ENCODE measurements around the gene PSMC1.

Gene PSMC1

DNA sequence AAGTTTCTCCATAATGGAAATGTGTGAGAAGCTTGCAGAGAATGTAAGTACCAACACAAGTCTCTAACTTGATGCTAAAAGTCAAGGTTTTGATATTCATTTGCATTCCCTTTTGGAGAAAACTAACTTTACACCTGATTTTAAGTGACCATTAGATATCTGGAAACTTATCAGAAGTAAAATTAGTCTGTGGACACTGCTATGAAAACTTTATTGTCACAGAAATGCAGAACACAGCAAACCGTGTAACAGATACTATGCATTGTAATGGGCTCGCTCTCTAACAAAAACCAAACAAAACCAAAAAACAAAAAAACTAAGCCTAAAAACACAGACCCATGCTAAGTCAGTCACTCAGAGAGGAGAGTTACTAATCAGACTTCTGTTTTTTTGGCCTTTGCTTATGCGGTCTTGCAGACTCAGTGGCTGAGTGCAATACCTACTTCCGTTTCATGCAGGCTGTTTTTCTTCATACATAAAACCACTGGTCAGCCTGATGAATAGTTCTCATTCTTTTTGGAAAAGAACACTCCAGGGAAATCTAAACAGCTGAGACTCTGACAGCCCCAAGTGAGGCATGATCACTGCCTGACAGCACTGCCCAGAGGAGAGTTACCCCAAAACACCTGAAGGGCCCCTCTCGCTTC, 39.6 kb downstream of the PSMC1 start:
- H3K4me2 ChIP-seq (ENCODE audit: low read depth, low read length, poor library complexity, severe bottlenecking) = no peak overlapping the region
- TF ChIP-seq, protein P1, sequence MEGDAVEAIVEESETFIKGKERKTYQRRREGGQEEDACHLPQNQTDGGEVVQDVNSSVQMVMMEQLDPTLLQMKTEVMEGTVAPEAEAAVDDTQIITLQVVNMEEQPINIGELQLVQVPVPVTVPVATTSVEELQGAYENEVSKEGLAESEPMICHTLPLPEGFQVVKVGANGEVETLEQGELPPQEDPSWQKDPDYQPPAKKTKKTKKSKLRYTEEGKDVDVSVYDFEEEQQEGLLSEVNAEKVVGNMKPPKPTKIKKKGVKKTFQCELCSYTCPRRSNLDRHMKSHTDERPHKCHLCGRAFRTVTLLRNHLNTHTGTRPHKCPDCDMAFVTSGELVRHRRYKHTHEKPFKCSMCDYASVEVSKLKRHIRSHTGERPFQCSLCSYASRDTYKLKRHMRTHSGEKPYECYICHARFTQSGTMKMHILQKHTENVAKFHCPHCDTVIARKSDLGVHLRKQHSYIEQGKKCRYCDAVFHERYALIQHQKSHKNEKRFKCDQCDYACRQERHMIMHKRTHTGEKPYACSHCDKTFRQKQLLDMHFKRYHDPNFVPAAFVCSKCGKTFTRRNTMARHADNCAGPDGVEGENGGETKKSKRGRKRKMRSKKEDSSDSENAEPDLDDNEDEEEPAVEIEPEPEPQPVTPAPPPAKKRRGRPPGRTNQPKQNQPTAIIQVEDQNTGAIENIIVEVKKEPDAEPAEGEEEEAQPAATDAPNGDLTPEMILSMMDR (IDR thresholded peaks at IDR 0.05; ENCODE audit: insufficient read depth, low read length, poor library complexity, severe bottlenecking) = no peak
- TF ChIP-seq EZH2phosphoT487 (conservative IDR thresholded peaks at IDR 0.05; ENCODE audit: low read length) = no peak
- no peaks in the 10 kb centered on the region for H3K79me2 ChIP-seq (ENCODE audit: insufficient read depth, low read length)
- no peak overlapping the region for H2AFZ ChIP-seq (ENCODE audit: low read depth, low read length, severe bottlenecking)
- H3F3A ChIP-seq (ENCODE audit: insufficient read depth) = 0 out of 2 replicates have a peak, but pooled peaks cover under 1% of the 10 kb centered on the region
- H3K27ac ChIP-seq (ENCODE audit: low read depth, low read length) = no peak overlapping the region
- no peaks in the 10 kb centered on the region for H3K9me3 ChIP-seq (ENCODE audit: insufficient read depth, low read length)
- H3K4me3 ChIP-seq (ENCODE audit: insufficient read depth, low read length, poor library complexity, severe bottlenecking) = no peak overlapping the region
- no peaks in the 10 kb centered on the region for H3K9me2 ChIP-seq (replicated peaks; ENCODE audit: insufficient read depth, low read length)
- H4K20me1 ChIP-seq (ENCODE audit: low read depth, low read length) = no peaks in the 10 kb centered on the region
- H3K36me3 ChIP-seq (ENCODE audit: low read length) = no peaks in the 10 kb centered on the region; the same call in 1 of the 2 replicates
- no peak overlapping the region for H3K9ac ChIP-seq (ENCODE audit: low read length)
- no peaks in the 10 kb centered on the region for H3K27me3 ChIP-seq (ENCODE audit: low read length)

DNA sequence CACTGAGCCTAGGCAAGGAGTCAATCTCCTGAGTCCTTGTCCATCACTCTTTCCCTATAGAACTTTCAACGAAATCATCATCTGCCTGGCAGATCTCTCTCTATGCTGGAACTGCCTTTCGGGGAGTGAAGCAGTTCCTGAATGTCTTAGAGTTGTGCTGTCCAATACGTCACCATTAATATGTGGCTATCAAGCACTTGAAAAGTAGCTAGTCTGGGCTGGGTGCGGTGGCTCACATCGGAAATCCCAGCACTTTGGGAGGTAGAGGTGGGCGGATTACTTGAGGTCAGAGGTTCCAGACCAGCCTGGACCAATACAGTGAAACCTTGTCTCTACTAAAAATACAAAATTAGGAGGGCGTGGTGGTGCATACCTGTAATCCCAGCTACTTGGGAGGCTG, 40.3 kb downstream of the PSMC1 start:
- H4K20me1 ChIP-seq (ENCODE audit: low read depth, low read length) = no peaks in the 10 kb centered on the region
- TF ChIP-seq EZH2phosphoT487 (conservative IDR thresholded peaks at IDR 0.05; ENCODE audit: low read length) = no peak
- TF ChIP-seq, protein P1 (IDR thresholded peaks at IDR 0.05; ENCODE audit: insufficient read depth, low read length, poor library complexity, severe bottlenecking) = no peak
- H3K4me3 ChIP-seq (ENCODE audit: insufficient read depth, low read length, poor library complexity, severe bottlenecking) = no peak overlapping the region
- no peaks in the 10 kb centered on the region for H3K79me2 ChIP-seq (ENCODE audit: insufficient read depth, low read length)
- 0 out of 2 replicates have a peak, but pooled peaks cover 6% of the 10 kb centered on the region for H3F3A ChIP-seq (ENCODE audit: insufficient read depth)
- H3K9me2 ChIP-seq (replicated peaks; ENCODE audit: insufficient read depth, low read length) = no peaks in the 10 kb centered on the region
- no peak overlapping the region for H2AFZ ChIP-seq (ENCODE audit: low read depth, low read length, severe bottlenecking)
- H3K4me2 ChIP-seq (ENCODE audit: low read depth, low read length, poor library complexity, severe bottlenecking) = no peak overlapping the region
- no peaks in the 10 kb centered on the region for H3K9me3 ChIP-seq (ENCODE audit: insufficient read depth, low read length)
- no peak overlapping the region for H3K27ac ChIP-seq (ENCODE audit: low read depth, low read length)
- no peaks in the 10 kb centered on the region for H3K27me3 ChIP-seq (ENCODE audit: low read length)
- H3K36me3 ChIP-seq (ENCODE audit: low read length) = no peaks in the 10 kb centered on the region; the same call in 1 of the 2 replicates
- H3K9ac ChIP-seq (ENCODE audit: low read length) = no peak overlapping the region

DNA sequence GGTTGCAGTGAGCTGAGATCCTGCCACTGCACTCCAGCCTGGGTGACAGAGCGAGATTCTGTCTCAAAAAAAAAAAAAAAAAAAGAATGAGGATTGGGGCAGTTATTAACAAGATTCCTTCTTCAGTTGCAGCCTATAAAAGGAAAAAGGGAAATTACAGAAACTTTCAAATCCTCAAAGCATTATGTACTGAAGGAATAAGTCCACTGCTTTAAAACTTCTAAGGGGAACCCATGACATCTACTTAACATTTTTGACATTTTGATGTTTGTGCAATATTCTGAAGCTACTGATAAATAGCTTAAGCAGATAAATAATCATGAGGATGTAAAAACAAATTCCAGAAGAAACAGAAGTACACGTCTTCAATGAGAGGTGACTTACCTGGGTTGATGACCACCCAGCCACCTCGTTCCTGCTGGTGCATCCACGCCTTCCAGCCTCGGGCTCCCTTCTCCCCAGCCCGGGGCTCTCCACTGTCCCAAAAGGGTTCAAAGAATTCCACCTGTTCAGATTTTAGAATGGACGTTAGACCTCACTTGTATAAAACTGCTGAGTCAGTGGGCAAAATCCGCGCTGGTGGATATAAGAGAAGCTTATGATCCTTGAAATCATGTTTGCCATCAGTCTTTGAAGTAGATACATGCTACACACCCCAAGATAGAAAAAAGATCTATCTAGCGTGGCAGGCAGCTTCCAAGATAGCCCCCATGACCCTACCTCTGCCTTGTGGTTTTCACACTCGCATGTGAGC, 41.7 kb downstream of the PSMC1 start:
- H3K79me2 ChIP-seq (ENCODE audit: insufficient read depth, low read length) = no peaks in the 10 kb centered on the region
- H3K27me3 ChIP-seq (ENCODE audit: low read length) = no peaks in the 10 kb centered on the region
- TF ChIP-seq, protein P1 (IDR thresholded peaks at IDR 0.05; ENCODE audit: insufficient read depth, low read length, poor library complexity, severe bottlenecking) = no peak
- TF ChIP-seq EZH2phosphoT487 (conservative IDR thresholded peaks at IDR 0.05; ENCODE audit: low read length) = no peak
- H3K27ac ChIP-seq (ENCODE audit: low read depth, low read length) = no peak overlapping the region
- no peaks in the 10 kb centered on the region for H3K9me3 ChIP-seq (ENCODE audit: insufficient read depth, low read length)
- H3F3A ChIP-seq (ENCODE audit: insufficient read depth) = 0 out of 2 replicates have a peak, but pooled peaks cover 6% of the 10 kb centered on the region
- no peaks in the 10 kb centered on the region for H3K9me2 ChIP-seq (replicated peaks; ENCODE audit: insufficient read depth, low read length)
- H3K9ac ChIP-seq (ENCODE audit: low read length) = no peak overlapping the region
- H3K36me3 ChIP-seq (ENCODE audit: low read length) = peaks cover 2% of the 10 kb centered on the region; the same call in 1 of the 2 replicates
- no peak overlapping the region for H3K4me2 ChIP-seq (ENCODE audit: low read depth, low read length, poor library complexity, severe bottlenecking)
- no peak overlapping the region for H2AFZ ChIP-seq (ENCODE audit: low read depth, low read length, severe bottlenecking)
- no peak overlapping the region for H3K4me3 ChIP-seq (ENCODE audit: insufficient read depth, low read length, poor library complexity, severe bottlenecking)
- no peaks in the 10 kb centered on the region for H4K20me1 ChIP-seq (ENCODE audit: low read depth, low read length)
